IMR-90 (cell line): ENCODE data around the gene PLEK. TPM values are rescaled to one million over a fixed set of nuclear protein-coding genes. Genes with fewer than 3 reads are reported as not detected.

Source experiments
- ATAC-seq: fragments of 200-7000 bp; cut with Tn5 transposase; 2 replicates; pipeline ENCODE4 v1.9.1; 2020; ENCODE audit warnings: low read depth, mild to moderate bottlenecking, moderate library complexity
- BruUV-seq: library from RNA; stranded (reverse); fragments of 400-500 nt; replicated peaks from 2 replicates; lab custom pipeline; 2021; lab: Mats Ljungman, UMichigan
- CTCF ChIA-PET: fragments of 300-600 bp; formaldehyde crosslinking; extraction: SDS; loops from one replicate; lab custom pipeline; 2021; ENCODE audit warnings: antibody characterized with exemption; lab: Yijun Ruan, JAX
- POLR2A ChIA-PET: fragments of 300-600 bp; sonication (Branson Sonifier 250); formaldehyde crosslinking; loops from one replicate; lab custom pipeline; 2022; ENCODE audit warnings: antibody characterized with exemption; ENCODE audit not compliant: unreplicated experiment; lab: Charles Lee
- DNase-seq: peaks from one replicate; pipeline ENCODE4 v3.0.0; 2013
- H2AFZ ChIP-seq: replicated peaks from 2 replicates; pipeline ENCODE3; 2013; ENCODE audit warnings: low read length, mild to moderate bottlenecking; ENCODE audit not compliant: poor library complexity
- H2AK5ac ChIP-seq: 2 replicates; pipeline ENCODE4 v1.6.1; 2013; ENCODE audit warnings: low read depth, low read length, inconsistent platforms
- H2AK9ac ChIP-seq: replicated peaks from 2 replicates; pipeline ENCODE3; 2013; ENCODE audit warnings: mild to moderate bottlenecking, low read depth, low read length, moderate library complexity; ENCODE audit not compliant: poor library complexity
- H2BK120ac ChIP-seq: 2 replicates; pipeline ENCODE4 v1.6.1; 2013; ENCODE audit warnings: low read depth, low read length, inconsistent platforms
- H2BK15ac ChIP-seq: 3 replicates; pipeline ENCODE4 v1.6.1; 2013; ENCODE audit warnings: low read depth, low read length, inconsistent platforms
- H2BK20ac ChIP-seq: 2 replicates; pipeline ENCODE4 v1.6.1; 2013; ENCODE audit warnings: low read depth, mild to moderate bottlenecking, inconsistent platforms, low read length, moderate library complexity
- H2BK5ac ChIP-seq: 2 replicates; pipeline ENCODE4 v1.6.1; 2013; ENCODE audit warnings: mild to moderate bottlenecking, low read depth, low read length, inconsistent platforms; ENCODE audit not compliant: poor library complexity, severe bottlenecking
- H3K14ac ChIP-seq: replicated peaks from 2 replicates; pipeline ENCODE4 v1.6.1; 2013; ENCODE audit warnings: low read depth, low read length, inconsistent platforms
- H3K18ac ChIP-seq: 2 replicates; pipeline ENCODE4 v1.6.1; 2013; ENCODE audit warnings: low read depth, low read length, control low read depth
- H3K23ac ChIP-seq: 2 replicates; pipeline ENCODE4 v1.6.1; 2013; ENCODE audit warnings: low read depth, low read length, inconsistent platforms
- H3K27ac ChIP-seq: 2 replicates; pipeline ENCODE4 v1.5.1; 2013; ENCODE audit warnings: mild to moderate bottlenecking, control low read depth, low read length; ENCODE audit not compliant: insufficient read depth
- H3K27me3 ChIP-seq: 2 replicates; pipeline ENCODE4 v1.6.1; 2013; ENCODE audit warnings: low read length; ENCODE audit not compliant: control insufficient read depth, insufficient read depth
- H3K36me3 ChIP-seq: 2 replicates; pipeline ENCODE4 v1.6.1; 2013; ENCODE audit warnings: low read length, mixed read lengths; ENCODE audit not compliant: control insufficient read depth, insufficient read depth
- H3K4ac ChIP-seq: 2 replicates; pipeline ENCODE4 v1.6.1; 2013; ENCODE audit warnings: low read depth, low read length, inconsistent platforms
- H3K4me1 ChIP-seq: 2 replicates; pipeline ENCODE4 v1.6.1; 2013; ENCODE audit warnings: low read length, mixed read lengths; ENCODE audit not compliant: control insufficient read depth, insufficient read depth
- H3K4me2 ChIP-seq: 2 replicates; pipeline ENCODE4 v1.6.1; 2013; ENCODE audit warnings: low read depth, mild to moderate bottlenecking, control low read depth, low read length, moderate library complexity
- H3K4me3 ChIP-seq: 2 replicates; pipeline ENCODE4 v1.5.1; 2013; ENCODE audit warnings: low read depth, mild to moderate bottlenecking, control low read depth, low read length, moderate library complexity; ENCODE audit not compliant: insufficient read depth
- H3K56ac ChIP-seq: 2 replicates; pipeline ENCODE4 v1.6.1; 2013; ENCODE audit warnings: low read length, inconsistent platforms; ENCODE audit not compliant: insufficient read depth; ENCODE audit errors: extremely low read depth
- H3K79me1 ChIP-seq, 2 experiments: 2 replicates each; pipeline ENCODE4 v1.6.1; 2013; ENCODE audit warnings: low read length in 2 of 2, inconsistent platforms in 1 of 2, low read depth in 1 of 2
- H3K9ac ChIP-seq: 2 replicates; pipeline ENCODE4 v1.6.1; 2013; ENCODE audit warnings: low read depth, low read length, control low read depth
- H3K9me1 ChIP-seq: 2 replicates; pipeline ENCODE4 v1.6.1; 2013; ENCODE audit warnings: low read length, inconsistent platforms; ENCODE audit not compliant: insufficient read depth
- H3K9me3 ChIP-seq: 2 replicates; pipeline ENCODE4 v1.6.1; 2013; ENCODE audit warnings: low read length; ENCODE audit not compliant: control insufficient read depth, insufficient read depth
- H4K20me1 ChIP-seq: 2 replicates; pipeline ENCODE4 v1.6.1; 2013; ENCODE audit warnings: low read length, inconsistent platforms; ENCODE audit not compliant: insufficient read depth
- H4K5ac ChIP-seq: 2 replicates; pipeline ENCODE4 v1.6.1; 2013; ENCODE audit warnings: mild to moderate bottlenecking, low read depth, low read length, control low read depth
- H4K8ac ChIP-seq, 2 experiments: 2 replicates each; pipeline ENCODE4 v1.6.1; 2013; ENCODE audit warnings: low read depth in 2 of 2, low read length in 2 of 2, control low read depth in 1 of 2, inconsistent platforms in 1 of 2
- H4K91ac ChIP-seq: 2 replicates; pipeline ENCODE4 v1.6.1; 2013; ENCODE audit warnings: low read depth, low read length, inconsistent platforms; ENCODE audit not compliant: insufficient read depth
- BHLHE40 ChIP-seq: fragments of 150-350 bp; IDR thresholded peaks from 2 replicates; pipeline ENCODE4 v1.6.1; 2016; ENCODE audit warnings: mild to moderate bottlenecking, low read depth, low read length
- CEBPB ChIP-seq: IDR thresholded peaks from 2 replicates; pipeline ENCODE4 v1.6.1; 2012; ENCODE audit warnings: low read depth, low read length, improper control_type of control experiment
- FOS ChIP-seq: fragments of 150-350 bp; IDR thresholded peaks from 2 replicates; pipeline ENCODE4 v1.6.1; 2016; ENCODE audit warnings: low read depth, low read length
- MAFK ChIP-seq: IDR thresholded peaks from 2 replicates; pipeline ENCODE4 v1.6.1; 2012; ENCODE audit warnings: low read depth, low read length, improper control_type of control experiment
- MAZ ChIP-seq: IDR thresholded peaks from 2 replicates; pipeline ENCODE4 v1.6.1; 2012; ENCODE audit warnings: low read depth, mild to moderate bottlenecking, low read length, improper control_type of control experiment, moderate library complexity, borderline replicate concordance
- NFE2L2 ChIP-seq: fragments of 150-350 bp; IDR thresholded peaks from 2 replicates; pipeline ENCODE4 v1.6.1; 2016; ENCODE audit warnings: low read depth, mild to moderate bottlenecking, low read length
- RFX5 ChIP-seq: IDR thresholded peaks from 2 replicates; pipeline ENCODE4 v1.8.0; 2012; ENCODE audit warnings: low read depth, mild to moderate bottlenecking, low read length, moderate library complexity
- WGBS, 2 experiments: methylation state at CpG; one replicate each; pipeline versions ENCODE4 v1.1.5 to v1.1.7; 2013; ENCODE audit warnings: missing lambda C conversion rate in 2 of 2; ENCODE audit not compliant: insufficient read length in 1 of 2; ENCODE audit errors: extremely low coverage in 2 of 2; 5-methylcytosine and 5-hydroxymethylcytosine counted together
- dilution Hi-C: fragments of 300-500 bp; cut with HindIII; formaldehyde crosslinking; loops from one replicate; pipeline ENCODE4 v1.14.3; 2018; ENCODE audit warnings: low sequenced_read_pairs; ENCODE audit not compliant: unreplicated experiment
- in situ Hi-C: fragments of 300-500 bp; cut with MboI; formaldehyde crosslinking; loops from 3 replicates; pipeline ENCODE4 v1.14.3; 2019; ENCODE audit warnings: low sequenced_read_pairs, inconsistent platforms, mixed read lengths
- intact Hi-C: fragments of 100-400 bp; cut with micrococcal nuclease; formaldehyde crosslinking; loops from 2 replicates; pipeline ENCODE4 v1.10.0; 2022
- polyA plus RNA-seq, 3 experiments: library from polyadenylated mRNA; depleted of rRNA; stranded (reverse); fragments of >200 nt; gene quantifications; 2 replicates each; pipeline ENCODE4 v1.2.3, GENCODE V29; 2012; ENCODE audit warnings: low replicate concordance in 1 of 3
- total RNA-seq: library from RNA; depleted of rRNA; stranded (reverse); fragments of >200 nt; gene quantifications from 2 replicates; pipeline ENCODE4 v1.2.3, GENCODE V29; 2012
- TF ChIP-seq, protein P1 (sequence below): fragments of 150-350 bp; IDR thresholded peaks from 2 replicates; pipeline ENCODE4 v1.6.1; 2016; ENCODE audit warnings: low read depth, mild to moderate bottlenecking, low read length, moderate library complexity, borderline replicate concordance
- TF ChIP-seq, protein P2 (sequence below): conservative IDR thresholded peaks from 2 replicates; pipeline ENCODE4 v1.5.1; 2012; ENCODE audit warnings: mild to moderate bottlenecking, low read depth, low read length, improper control_type of control experiment

PLEK gene
- total and polyA plus RNA-seq, 2 of the 4 experiments (the other 2 are of a cell fraction) = under 0.01 TPM; not detected in 1

DNA sequence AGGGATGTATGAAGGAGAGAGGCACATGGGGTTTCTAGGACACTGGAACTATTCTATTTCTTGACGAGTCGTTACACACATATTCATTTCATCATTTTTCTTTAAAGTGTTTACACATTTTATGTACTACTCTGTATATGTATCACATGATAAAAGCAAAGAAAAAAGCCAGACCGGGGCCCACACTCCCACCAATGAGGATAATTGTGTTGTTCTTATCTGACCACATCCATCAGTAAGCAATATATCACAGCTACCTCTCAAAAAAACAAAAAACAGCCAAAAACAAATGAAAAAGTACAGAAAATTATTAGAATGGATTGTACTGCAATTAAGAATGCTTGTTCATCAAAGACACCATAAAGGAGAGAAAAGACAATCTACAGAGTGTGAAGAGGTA is 31.2 kb upstream of the PLEK start:
- dilution Hi-C loops (no loop called here), intact Hi-C loops (no loop called here), in situ Hi-C loops (no loop called here)
- Histone ChIP-seq H2AK5ac (no peak overlapping the region), H3K4me3 (no peak overlapping the region), H2BK120ac (no peak overlapping the region), H2BK5ac (no peak overlapping the region), H3K9ac (no peak overlapping the region), H3K27ac (no peak overlapping the region), H3K18ac (no peak overlapping the region), H4K5ac (no peak overlapping the region), H2AK9ac (no peak overlapping the region), H3K9me3 (no peaks in the 10 kb centered on the region), H2BK20ac (no peak overlapping the region), H3K23ac (no peak overlapping the region), H3K14ac (no peak overlapping the region), H3K9me1 (peaks cover 9% of the 10 kb centered on the region), H3K56ac (no peak overlapping the region), H4K8ac (no peak overlapping the region), H4K91ac (no peak overlapping the region), H2AFZ (no peak overlapping the region), H3K4me1 (peaks cover 4% of the 10 kb centered on the region), H2BK15ac (no peak overlapping the region), H3K4ac (no peak overlapping the region), H3K4me2 (no peak overlapping the region), H3K36me3 (no peaks in the 10 kb centered on the region), H3K79me1 (no peaks in the 10 kb centered on the region), H3K27me3 (no peaks in the 10 kb centered on the region), H4K20me1 (no peaks in the 10 kb centered on the region)
- POLR2A ChIA-PET = no interaction called here
- CTCF ChIA-PET = no interaction called here
- no peak for DNase-seq
- no peak for TF ChIP-seq BHLHE40
- TF ChIP-seq, protein P1, sequence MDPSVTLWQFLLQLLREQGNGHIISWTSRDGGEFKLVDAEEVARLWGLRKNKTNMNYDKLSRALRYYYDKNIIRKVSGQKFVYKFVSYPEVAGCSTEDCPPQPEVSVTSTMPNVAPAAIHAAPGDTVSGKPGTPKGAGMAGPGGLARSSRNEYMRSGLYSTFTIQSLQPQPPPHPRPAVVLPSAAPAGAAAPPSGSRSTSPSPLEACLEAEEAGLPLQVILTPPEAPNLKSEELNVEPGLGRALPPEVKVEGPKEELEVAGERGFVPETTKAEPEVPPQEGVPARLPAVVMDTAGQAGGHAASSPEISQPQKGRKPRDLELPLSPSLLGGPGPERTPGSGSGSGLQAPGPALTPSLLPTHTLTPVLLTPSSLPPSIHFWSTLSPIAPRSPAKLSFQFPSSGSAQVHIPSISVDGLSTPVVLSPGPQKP = no peak
- TF ChIP-seq RFX5 = no peak
- TF ChIP-seq, protein P2, sequence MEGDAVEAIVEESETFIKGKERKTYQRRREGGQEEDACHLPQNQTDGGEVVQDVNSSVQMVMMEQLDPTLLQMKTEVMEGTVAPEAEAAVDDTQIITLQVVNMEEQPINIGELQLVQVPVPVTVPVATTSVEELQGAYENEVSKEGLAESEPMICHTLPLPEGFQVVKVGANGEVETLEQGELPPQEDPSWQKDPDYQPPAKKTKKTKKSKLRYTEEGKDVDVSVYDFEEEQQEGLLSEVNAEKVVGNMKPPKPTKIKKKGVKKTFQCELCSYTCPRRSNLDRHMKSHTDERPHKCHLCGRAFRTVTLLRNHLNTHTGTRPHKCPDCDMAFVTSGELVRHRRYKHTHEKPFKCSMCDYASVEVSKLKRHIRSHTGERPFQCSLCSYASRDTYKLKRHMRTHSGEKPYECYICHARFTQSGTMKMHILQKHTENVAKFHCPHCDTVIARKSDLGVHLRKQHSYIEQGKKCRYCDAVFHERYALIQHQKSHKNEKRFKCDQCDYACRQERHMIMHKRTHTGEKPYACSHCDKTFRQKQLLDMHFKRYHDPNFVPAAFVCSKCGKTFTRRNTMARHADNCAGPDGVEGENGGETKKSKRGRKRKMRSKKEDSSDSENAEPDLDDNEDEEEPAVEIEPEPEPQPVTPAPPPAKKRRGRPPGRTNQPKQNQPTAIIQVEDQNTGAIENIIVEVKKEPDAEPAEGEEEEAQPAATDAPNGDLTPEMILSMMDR = no peak
- TF ChIP-seq MAFK = no peak
- TF ChIP-seq FOS = no peak
- no peak for TF ChIP-seq NFE2L2
- TF ChIP-seq MAZ = no peak
- TF ChIP-seq CEBPB = no peak
- no TSS peak for BruUV-seq
- WGBS, 2 experiments = no CpG with 5 or more reads among the region's 3 CpGs
- ATAC-seq = no peak
